HEK293 (cell line): ENCODE results near the gene ACOT7.
A peak's percentile ranks its signal among the peaks of the same experiment; 100 is the strongest.

Source experiments
- BCL11B ChIP-seq: fragments of 450-650 bp; formaldehyde crosslinking; IDR thresholded peaks from 2 replicates; pipeline ENCODE4 v1.5.1; 2016; ENCODE audit warnings: low read depth, missing biosample characterization, missing genetic modification characterization
- EGR2 ChIP-seq: fragments of 450-650 bp; formaldehyde crosslinking; IDR thresholded peaks from 2 replicates; pipeline ENCODE4 v1.5.1; 2016; ENCODE audit warnings: low read depth, missing biosample characterization, missing genetic modification characterization
- GLIS2 ChIP-seq: fragments of 450-650 bp; formaldehyde crosslinking; IDR thresholded peaks from 2 replicates; pipeline ENCODE4 v1.5.1; 2016; ENCODE audit warnings: missing biosample characterization, missing genetic modification characterization
- IKZF3 ChIP-seq: fragments of 450-650 bp; IDR thresholded peaks from 2 replicates; pipeline ENCODE4 v1.5.0; 2018; ENCODE audit warnings: missing biosample characterization, mild to moderate bottlenecking, missing genetic modification characterization, moderate library complexity
- KLF1 ChIP-seq: fragments of 450-650 bp; formaldehyde crosslinking; IDR thresholded peaks from 2 replicates; pipeline ENCODE4 v1.5.1; 2016; ENCODE audit warnings: missing biosample characterization, missing genetic modification characterization
- KLF8 ChIP-seq: fragments of 450-650 bp; formaldehyde crosslinking; IDR thresholded peaks from 2 replicates; pipeline ENCODE4 v1.5.1; 2016; ENCODE audit warnings: missing biosample characterization, missing genetic modification characterization
- KLF9 ChIP-seq: fragments of 450-650 bp; formaldehyde crosslinking; IDR thresholded peaks from 2 replicates; pipeline ENCODE4 v1.5.1; 2016; ENCODE audit warnings: missing biosample characterization, missing genetic modification characterization, low read depth
- MYNN ChIP-seq: fragments of 450-650 bp; formaldehyde crosslinking; IDR thresholded peaks from 2 replicates; pipeline ENCODE4 v1.5.1; 2016; ENCODE audit warnings: missing biosample characterization, missing genetic modification characterization, borderline replicate concordance
- SP7 ChIP-seq: fragments of 450-650 bp; formaldehyde crosslinking; IDR thresholded peaks from 2 replicates; pipeline ENCODE4 v1.5.1; 2016; ENCODE audit warnings: missing biosample characterization, missing genetic modification characterization
- ZBTB8A ChIP-seq: fragments of 450-650 bp; formaldehyde crosslinking; IDR thresholded peaks from 2 replicates; pipeline ENCODE4 v1.5.1; 2016; ENCODE audit warnings: missing biosample characterization, missing genetic modification characterization
- ZNF10 ChIP-seq: fragments of 450-650 bp; formaldehyde crosslinking; IDR thresholded peaks from 2 replicates; pipeline ENCODE4 v1.5.1; 2017; ENCODE audit warnings: missing biosample characterization, missing genetic modification characterization
- ZNF121 ChIP-seq: fragments of 450-650 bp; formaldehyde crosslinking; IDR thresholded peaks from 2 replicates; pipeline ENCODE4 v1.5.1; 2016; ENCODE audit warnings: missing biosample characterization, missing genetic modification characterization
- ZNF174 ChIP-seq: fragments of 450-650 bp; formaldehyde crosslinking; IDR thresholded peaks from 2 replicates; pipeline ENCODE4 v1.5.0; 2017; ENCODE audit warnings: missing biosample characterization, mild to moderate bottlenecking, missing genetic modification characterization
- ZNF266 ChIP-seq: fragments of 450-650 bp; formaldehyde crosslinking; IDR thresholded peaks from 2 replicates; pipeline ENCODE4 v1.5.1; 2016; ENCODE audit warnings: missing biosample characterization, missing genetic modification characterization, low read depth
- ZNF292 ChIP-seq: fragments of 450-650 bp; formaldehyde crosslinking; IDR thresholded peaks from 2 replicates; pipeline ENCODE4 v1.5.1; 2016; ENCODE audit warnings: low read depth, missing biosample characterization, missing genetic modification characterization, borderline replicate concordance
- ZNF341 ChIP-seq: fragments of 450-650 bp; formaldehyde crosslinking; IDR thresholded peaks from 2 replicates; pipeline ENCODE4; 2016; ENCODE audit warnings: low read depth, missing biosample characterization, missing genetic modification characterization
- ZNF350 ChIP-seq: fragments of 450-650 bp; formaldehyde crosslinking; IDR thresholded peaks from 2 replicates; pipeline ENCODE4 v1.5.0; 2017; ENCODE audit warnings: missing biosample characterization, mild to moderate bottlenecking, missing genetic modification characterization
- ZNF501 ChIP-seq: fragments of 450-650 bp; formaldehyde crosslinking; IDR thresholded peaks from 2 replicates; pipeline ENCODE4 v1.5.1; 2016; ENCODE audit warnings: missing biosample characterization, missing genetic modification characterization
- ZNF548 ChIP-seq: fragments of 450-650 bp; formaldehyde crosslinking; IDR thresholded peaks from 2 replicates; pipeline ENCODE4 v1.5.1; 2016; ENCODE audit warnings: missing biosample characterization, missing genetic modification characterization
- ZNF585B ChIP-seq: fragments of 450-650 bp; formaldehyde crosslinking; IDR thresholded peaks from 2 replicates; pipeline ENCODE4 v1.5.1; 2016; ENCODE audit warnings: missing biosample characterization, missing genetic modification characterization
- ZNF600 ChIP-seq: fragments of 450-650 bp; formaldehyde crosslinking; IDR thresholded peaks from 2 replicates; pipeline ENCODE4 v1.5.1; 2016; ENCODE audit warnings: missing biosample characterization, missing genetic modification characterization
- ZNF777 ChIP-seq: fragments of 450-650 bp; formaldehyde crosslinking; IDR thresholded peaks from 2 replicates; pipeline ENCODE4 v1.5.1; 2017; ENCODE audit warnings: missing biosample characterization, missing genetic modification characterization, borderline replicate concordance
- ZSCAN16 ChIP-seq: fragments of 450-650 bp; formaldehyde crosslinking; IDR thresholded peaks from 2 replicates; pipeline ENCODE4 v1.5.1; 2016; ENCODE audit warnings: missing biosample characterization, missing genetic modification characterization
- ZSCAN23 ChIP-seq: fragments of 450-650 bp; formaldehyde crosslinking; IDR thresholded peaks from 2 replicates; pipeline ENCODE4 v1.5.1; 2016; ENCODE audit warnings: missing biosample characterization, missing genetic modification characterization
- TF ChIP-seq, protein P1 (sequence below): fragments of 450-650 bp; formaldehyde crosslinking; IDR thresholded peaks from 2 replicates; pipeline ENCODE4 v1.5.1; 2016; ENCODE audit warnings: missing biosample characterization, missing genetic modification characterization
- TF ChIP-seq, protein P2 (sequence below): fragments of 450-650 bp; formaldehyde crosslinking; IDR thresholded peaks from 2 replicates; pipeline ENCODE4 v1.5.1; 2017; ENCODE audit warnings: missing biosample characterization, missing genetic modification characterization
- TF ChIP-seq, protein P3 (sequence below): fragments of 450-650 bp; formaldehyde crosslinking; IDR thresholded peaks from 2 replicates; pipeline ENCODE4 v1.5.1; 2016; ENCODE audit warnings: missing biosample characterization, missing genetic modification characterization
- TF ChIP-seq, protein P4 (sequence below): fragments of 450-650 bp; formaldehyde crosslinking; optimal IDR thresholded peaks from 2 replicates; pipeline ENCODE3; 2016; ENCODE audit warnings: missing biosample characterization, mild to moderate bottlenecking, missing genetic modification characterization

ACOT7 gene

DNA sequence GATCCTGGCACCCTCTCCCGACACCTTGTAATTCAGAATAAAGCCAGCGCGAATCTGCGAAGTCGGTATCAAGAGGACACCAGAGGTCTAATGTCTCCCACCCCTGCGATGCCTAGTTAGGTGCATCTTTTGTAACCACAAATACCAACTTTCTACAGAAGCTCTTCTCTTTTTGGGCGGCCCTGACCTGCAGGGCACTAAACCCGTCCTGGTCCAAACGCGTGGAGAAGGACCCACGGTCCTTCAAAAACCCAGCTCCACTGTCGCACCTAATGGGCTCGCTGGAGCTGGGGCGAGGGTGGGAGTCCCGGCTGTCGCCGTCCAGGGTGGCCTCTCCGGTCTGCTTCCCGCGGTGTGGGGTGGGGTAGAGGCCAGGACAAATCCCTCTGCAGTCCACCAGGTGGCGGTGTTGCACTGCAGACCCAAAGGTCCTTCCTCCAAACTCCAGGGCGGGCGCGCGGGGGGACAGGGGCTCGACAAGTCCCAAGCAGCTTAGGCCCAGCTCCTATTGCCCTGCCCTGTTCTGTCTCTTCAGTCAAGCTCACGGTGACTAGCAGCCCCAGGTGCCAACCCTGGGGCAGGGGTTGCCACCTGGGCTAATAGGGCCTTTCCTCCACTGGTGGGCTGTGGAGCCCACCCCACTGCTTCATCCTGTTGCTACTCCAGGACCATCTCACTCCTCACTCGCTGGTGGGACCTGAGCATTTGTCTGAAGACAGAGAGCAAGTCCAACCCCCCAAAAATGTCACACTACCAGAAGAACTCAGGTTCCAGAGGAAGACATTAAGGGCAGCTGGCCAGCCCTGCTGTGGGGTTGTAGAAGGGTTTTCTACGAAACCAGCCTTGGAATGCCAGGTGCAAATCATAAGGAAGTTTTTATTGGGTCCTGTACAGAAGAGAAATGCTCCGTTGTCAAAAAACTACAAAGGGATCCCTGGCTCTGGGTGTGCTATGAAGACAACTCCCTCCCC lies 146.8 kb downstream of the ACOT7 start (continued):
- TF ChIP-seq ZNF121 (tag by site-specific recombination) (no peak), ZSCAN16 (tag by site-specific recombination) (no peak), ZNF777 (no peak), ZBTB8A (tag by site-specific recombination) (peak; percentile 25; the same call in 1 of the 2 replicates), ZNF600 (peak; percentile 78; the same call in 1 of the 2 replicates), MYNN (no peak), ZSCAN23 (no peak), ZNF174 (no peak), BCL11B (tag by site-specific recombination) (0 out of 2 replicates have a peak, but pooled peaks have one; percentile 55), SP7 (tag by site-specific recombination) (peak; percentile 57), ZNF350 (tag by site-specific recombination) (no peak), KLF1 (tag by site-specific recombination) (peak; percentile 54; the same call in 1 of the 2 replicates), KLF8 (tag by site-specific recombination) (peak; percentile 86), EGR2 (tag by site-specific recombination) (no peak), ZNF548 (tag by site-specific recombination) (no peak), ZNF341 (tag by site-specific recombination) (no peak), ZNF10 (tag by site-specific recombination) (peak; percentile 67), ZNF501 (no peak), ZNF266 (no peak), ZNF292 (tag by site-specific recombination) (no peak), KLF9 (tag by site-specific recombination) (peak; percentile 40; the same call in 1 of the 2 replicates), IKZF3 (tag by site-specific recombination) (no peak), ZNF585B (tag by site-specific recombination) (no peak), GLIS2 (tag by site-specific recombination) (peak; percentile 94)
- TF ChIP-seq, protein P1, sequence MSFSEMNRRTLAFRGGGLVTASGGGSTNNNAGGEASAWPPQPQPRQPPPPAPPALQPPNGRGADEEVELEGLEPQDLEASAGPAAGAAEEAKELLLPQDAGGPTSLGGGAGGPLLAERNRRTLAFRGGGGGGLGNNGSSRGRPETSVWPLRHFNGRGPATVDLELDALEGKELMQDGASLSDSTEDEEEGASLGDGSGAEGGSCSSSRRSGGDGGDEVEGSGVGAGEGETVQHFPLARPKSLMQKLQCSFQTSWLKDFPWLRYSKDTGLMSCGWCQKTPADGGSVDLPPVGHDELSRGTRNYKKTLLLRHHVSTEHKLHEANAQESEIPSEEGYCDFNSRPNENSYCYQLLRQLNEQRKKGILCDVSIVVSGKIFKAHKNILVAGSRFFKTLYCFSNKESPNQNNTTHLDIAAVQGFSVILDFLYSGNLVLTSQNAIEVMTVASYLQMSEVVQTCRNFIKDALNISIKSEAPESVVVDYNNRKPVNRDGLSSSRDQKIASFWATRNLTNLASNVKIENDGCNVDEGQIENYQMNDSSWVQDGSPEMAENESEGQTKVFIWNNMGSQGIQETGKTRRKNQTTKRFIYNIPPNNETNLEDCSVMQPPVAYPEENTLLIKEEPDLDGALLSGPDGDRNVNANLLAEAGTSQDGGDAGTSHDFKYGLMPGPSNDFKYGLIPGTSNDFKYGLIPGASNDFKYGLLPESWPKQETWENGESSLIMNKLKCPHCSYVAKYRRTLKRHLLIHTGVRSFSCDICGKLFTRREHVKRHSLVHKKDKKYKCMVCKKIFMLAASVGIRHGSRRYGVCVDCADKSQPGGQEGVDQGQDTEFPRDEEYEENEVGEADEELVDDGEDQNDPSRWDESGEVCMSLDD (tag by site-specific recombination) = peak; percentile 77
- TF ChIP-seq, protein P2, sequence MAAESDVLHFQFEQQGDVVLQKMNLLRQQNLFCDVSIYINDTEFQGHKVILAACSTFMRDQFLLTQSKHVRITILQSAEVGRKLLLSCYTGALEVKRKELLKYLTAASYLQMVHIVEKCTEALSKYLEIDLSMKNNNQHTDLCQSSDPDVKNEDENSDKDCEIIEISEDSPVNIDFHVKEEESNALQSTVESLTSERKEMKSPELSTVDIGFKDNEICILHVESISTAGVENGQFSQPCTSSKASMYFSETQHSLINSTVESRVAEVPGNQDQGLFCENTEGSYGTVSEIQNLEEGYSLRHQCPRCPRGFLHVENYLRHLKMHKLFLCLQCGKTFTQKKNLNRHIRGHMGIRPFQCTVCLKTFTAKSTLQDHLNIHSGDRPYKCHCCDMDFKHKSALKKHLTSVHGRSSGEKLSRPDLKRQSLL (tag by site-specific recombination) = no peak
- TF ChIP-seq, protein P3, sequence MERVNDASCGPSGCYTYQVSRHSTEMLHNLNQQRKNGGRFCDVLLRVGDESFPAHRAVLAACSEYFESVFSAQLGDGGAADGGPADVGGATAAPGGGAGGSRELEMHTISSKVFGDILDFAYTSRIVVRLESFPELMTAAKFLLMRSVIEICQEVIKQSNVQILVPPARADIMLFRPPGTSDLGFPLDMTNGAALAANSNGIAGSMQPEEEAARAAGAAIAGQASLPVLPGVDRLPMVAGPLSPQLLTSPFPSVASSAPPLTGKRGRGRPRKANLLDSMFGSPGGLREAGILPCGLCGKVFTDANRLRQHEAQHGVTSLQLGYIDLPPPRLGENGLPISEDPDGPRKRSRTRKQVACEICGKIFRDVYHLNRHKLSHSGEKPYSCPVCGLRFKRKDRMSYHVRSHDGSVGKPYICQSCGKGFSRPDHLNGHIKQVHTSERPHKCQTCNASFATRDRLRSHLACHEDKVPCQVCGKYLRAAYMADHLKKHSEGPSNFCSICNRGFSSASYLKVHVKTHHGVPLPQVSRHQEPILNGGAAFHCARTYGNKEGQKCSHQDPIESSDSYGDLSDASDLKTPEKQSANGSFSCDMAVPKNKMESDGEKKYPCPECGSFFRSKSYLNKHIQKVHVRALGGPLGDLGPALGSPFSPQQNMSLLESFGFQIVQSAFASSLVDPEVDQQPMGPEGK (tag by site-specific recombination) = peak; percentile 90
- TF ChIP-seq, protein P4, sequence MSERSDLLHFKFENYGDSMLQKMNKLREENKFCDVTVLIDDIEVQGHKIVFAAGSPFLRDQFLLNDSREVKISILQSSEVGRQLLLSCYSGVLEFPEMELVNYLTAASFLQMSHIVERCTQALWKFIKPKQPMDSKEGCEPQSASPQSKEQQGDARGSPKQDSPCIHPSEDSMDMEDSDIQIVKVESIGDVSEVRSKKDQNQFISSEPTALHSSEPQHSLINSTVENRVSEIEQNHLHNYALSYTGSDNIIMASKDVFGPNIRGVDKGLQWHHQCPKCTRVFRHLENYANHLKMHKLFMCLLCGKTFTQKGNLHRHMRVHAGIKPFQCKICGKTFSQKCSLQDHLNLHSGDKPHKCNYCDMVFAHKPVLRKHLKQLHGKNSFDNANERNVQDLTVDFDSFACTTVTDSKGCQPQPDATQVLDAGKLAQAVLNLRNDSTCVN (tag by site-specific recombination) = peak; percentile 35
